Mesendoderm (in vitro differentiated cells): Measurements from ENCODE around the gene ATP10A.

Experiments
- DNase-seq: peaks from one replicate; pipeline ENCODE4 v3.0.0; 2013
- H2AK5ac ChIP-seq: 2 replicates; pipeline ENCODE4 v1.6.1; 2013; ENCODE audit warnings: low read length, inconsistent platforms
- H2BK120ac ChIP-seq: 2 replicates; pipeline ENCODE4 v1.6.1; 2013; ENCODE audit warnings: low read depth, mild to moderate bottlenecking, low read length, moderate library complexity, mixed read lengths
- H2BK15ac ChIP-seq: replicated peaks from 2 replicates; pipeline ENCODE4 v1.6.1; 2013; ENCODE audit warnings: low read depth, mild to moderate bottlenecking, moderate library complexity
- H2BK5ac ChIP-seq: 2 replicates; pipeline ENCODE4 v1.6.1; 2013; ENCODE audit warnings: low read length, inconsistent platforms
- H3K18ac ChIP-seq: 2 replicates; pipeline ENCODE4 v1.6.1; 2013; ENCODE audit warnings: mild to moderate bottlenecking, low read length, mixed read lengths
- H3K23ac ChIP-seq: one replicate; pipeline ENCODE4 v1.6.1; 2013; ENCODE audit warnings: low read length
- H3K27ac ChIP-seq: 2 replicates; pipeline ENCODE4 v1.5.1; 2013; ENCODE audit warnings: low read depth, mild to moderate bottlenecking, inconsistent platforms, low read length, moderate library complexity
- H3K27me3 ChIP-seq: 2 replicates; pipeline ENCODE4 v1.6.1; 2013; ENCODE audit warnings: low read length, control low read depth, mild to moderate bottlenecking, inconsistent platforms; ENCODE audit not compliant: insufficient read depth, poor library complexity
- H3K36me3 ChIP-seq: 2 replicates; pipeline ENCODE4 v1.6.1; 2013; ENCODE audit warnings: low read length, inconsistent platforms; ENCODE audit not compliant: control insufficient read depth, insufficient read depth
- H3K4ac ChIP-seq: one replicate; pipeline ENCODE4 v1.6.1; 2013; ENCODE audit warnings: low read depth, mild to moderate bottlenecking, low read length, moderate library complexity
- H3K4me1 ChIP-seq: 2 replicates; pipeline ENCODE4 v1.6.1; 2013; ENCODE audit warnings: low read depth, low read length, inconsistent platforms; ENCODE audit not compliant: control insufficient read depth
- H3K4me2 ChIP-seq: 2 replicates; pipeline ENCODE4 v1.6.1; 2013; ENCODE audit warnings: low read length
- H3K4me3 ChIP-seq: 2 replicates; pipeline ENCODE4 v1.5.1; 2013; ENCODE audit warnings: mild to moderate bottlenecking, low read length
- H3K56ac ChIP-seq: one replicate; pipeline ENCODE4 v1.6.1; 2013; ENCODE audit warnings: low read length
- H3K79me1 ChIP-seq: 2 replicates; pipeline ENCODE4 v1.6.1; 2013; ENCODE audit warnings: low read length, inconsistent platforms
- H3K79me2 ChIP-seq: 2 replicates; pipeline ENCODE4 v1.6.1; 2013; ENCODE audit warnings: mild to moderate bottlenecking, low read length; ENCODE audit not compliant: control insufficient read depth, insufficient read depth
- H3K9ac ChIP-seq: 2 replicates; pipeline ENCODE4 v1.6.1; 2013; ENCODE audit warnings: low read length, inconsistent platforms
- H4K5ac ChIP-seq: one replicate; pipeline ENCODE4 v1.6.1; 2013; ENCODE audit warnings: low read length
- H4K8ac ChIP-seq: one replicate; pipeline ENCODE4 v1.6.1; 2013; ENCODE audit warnings: low read depth, mild to moderate bottlenecking, control low read depth, low read length, moderate library complexity
- WGBS: extraction: QIAGEN DNeasy Blood & Tissue Kit; methylation state at CpG from one replicate; pipeline ENCODE4 v1.1.7; 2013; ENCODE audit warnings: low lambda C conversion rate, missing lambda C conversion rate; ENCODE audit not compliant: insufficient coverage; ENCODE audit errors: extremely low coverage; 5-methylcytosine and 5-hydroxymethylcytosine counted together

Gene ATP10A

GRCh38 chr15:25721605-25721955 lies 141.5 kb downstream of the ATP10A start:
- no peak overlapping the region for H3K23ac ChIP-seq
- H3K79me1 ChIP-seq = no peaks in the 10 kb centered on the region
- H2BK120ac ChIP-seq = no peak overlapping the region
- no peak for DNase-seq
- no peak overlapping the region for H2AK5ac ChIP-seq
- H3K4me3 ChIP-seq = no peak overlapping the region
- WGBS = no CpG with 5 or more reads among the region's 8 CpGs
- H3K27me3 ChIP-seq = no peaks in the 10 kb centered on the region
- H3K9ac ChIP-seq = no peak overlapping the region
- no peak overlapping the region for H2BK15ac ChIP-seq
- H3K4me1 ChIP-seq = no peaks in the 10 kb centered on the region
- H3K79me2 ChIP-seq = no peaks in the 10 kb centered on the region
- no peak overlapping the region for H4K8ac ChIP-seq
- no peak overlapping the region for H2BK5ac ChIP-seq
- H3K4me2 ChIP-seq = no peak overlapping the region
- H4K5ac ChIP-seq = no peak overlapping the region
- no peaks in the 10 kb centered on the region for H3K36me3 ChIP-seq
- H3K27ac ChIP-seq = no peak overlapping the region
- no peak overlapping the region for H3K4ac ChIP-seq
- H3K18ac ChIP-seq = no peak overlapping the region
- H3K56ac ChIP-seq = no peak overlapping the region

GRCh38 chr15:25719101-25719985 lies 143.8 kb downstream of the ATP10A start:
- H2BK120ac ChIP-seq = no peak overlapping the region
- H3K23ac ChIP-seq = no peak overlapping the region
- H3K4me1 ChIP-seq = no peaks in the 10 kb centered on the region
- no peak overlapping the region for H2AK5ac ChIP-seq
- no peak overlapping the region for H3K4me2 ChIP-seq
- H3K4me3 ChIP-seq = no peak overlapping the region
- no peak overlapping the region for H2BK5ac ChIP-seq
- no peaks in the 10 kb centered on the region for H3K79me2 ChIP-seq
- H3K27ac ChIP-seq = no peak overlapping the region
- H2BK15ac ChIP-seq = no peak overlapping the region
- no peaks in the 10 kb centered on the region for H3K79me1 ChIP-seq
- no peaks in the 10 kb centered on the region for H3K27me3 ChIP-seq
- no peak overlapping the region for H4K8ac ChIP-seq
- WGBS = no CpG with 5 or more reads among the region's 18 CpGs
- H3K9ac ChIP-seq = no peak overlapping the region
- H3K36me3 ChIP-seq = no peaks in the 10 kb centered on the region
- H3K18ac ChIP-seq = no peak overlapping the region
- no peak for DNase-seq
- no peak overlapping the region for H3K4ac ChIP-seq
- H3K56ac ChIP-seq = no peak overlapping the region
- H4K5ac ChIP-seq = no peak overlapping the region

- Histone ChIP-seq H3K56ac (no peak overlapping the region), H3K27me3 (no peaks in the 10 kb centered on the region), H3K4me3 (no peak overlapping the region), H2BK15ac (no peak overlapping the region), H4K5ac (no peak overlapping the region), H4K8ac (no peak overlapping the region), H2BK120ac (no peak overlapping the region), H3K18ac (no peak overlapping the region), H3K9ac (no peak overlapping the region), H3K4me2 (no peak overlapping the region), H3K36me3 (no peaks in the 10 kb centered on the region), H3K23ac (no peak overlapping the region), H3K4me1 (no peaks in the 10 kb centered on the region), H3K27ac (no peak overlapping the region), H2BK5ac (no peak overlapping the region), H3K79me1 (no peaks in the 10 kb centered on the region), H3K4ac (no peak overlapping the region), H3K79me2 (no peaks in the 10 kb centered on the region), H2AK5ac (no peak overlapping the region)
- DNase-seq = no peak
- no CpG with 5 or more reads among the region's 8 CpGs for WGBS
These were observed 144.5 kb downstream of the ATP10A start for GRCh38 chr15:25718597-25718996.

GRCh38 chr15:25718169-25718536 lies 145.0 kb downstream of the ATP10A start:
- Histone ChIP-seq H2AK5ac (no peak overlapping the region), H3K4me3 (no peak overlapping the region), H3K79me2 (no peaks in the 10 kb centered on the region), H3K4me2 (no peak overlapping the region), H3K27ac (no peak overlapping the region), H3K79me1 (no peaks in the 10 kb centered on the region), H2BK120ac (no peak overlapping the region), H2BK15ac (no peak overlapping the region), H4K8ac (no peak overlapping the region), H3K9ac (no peak overlapping the region), H3K36me3 (no peaks in the 10 kb centered on the region), H3K18ac (no peak overlapping the region), H3K4ac (no peak overlapping the region), H3K4me1 (no peaks in the 10 kb centered on the region), H3K27me3 (no peaks in the 10 kb centered on the region), H4K5ac (no peak overlapping the region), H3K23ac (no peak overlapping the region), H2BK5ac (no peak overlapping the region), H3K56ac (no peak overlapping the region)
- no peak for DNase-seq
- WGBS = no CpG with 5 or more reads among the region's 20 CpGs

GRCh38 chr15:25717457-25718168 lies 145.5 kb downstream of the ATP10A start:
- Histone ChIP-seq H3K79me1 (no peaks in the 10 kb centered on the region), H2BK5ac (no peak overlapping the region), H3K56ac (no peak overlapping the region), H3K36me3 (no peaks in the 10 kb centered on the region), H2BK120ac (no peak overlapping the region), H3K4me3 (no peak overlapping the region), H4K5ac (no peak overlapping the region), H2AK5ac (no peak overlapping the region), H4K8ac (no peak overlapping the region), H3K18ac (no peak overlapping the region), H3K9ac (no peak overlapping the region), H3K23ac (no peak overlapping the region), H3K27ac (no peak overlapping the region), H2BK15ac (no peak overlapping the region), H3K4me1 (no peaks in the 10 kb centered on the region), H3K27me3 (no peaks in the 10 kb centered on the region), H3K4me2 (no peak overlapping the region), H3K79me2 (no peaks in the 10 kb centered on the region), H3K4ac (no peak overlapping the region)
- no CpG with 5 or more reads among the region's 14 CpGs for WGBS
- no peak for DNase-seq
